HepG2 (cell line): ENCODE results near the gene TUBB. TPM values are rescaled to one million over a fixed set of nuclear protein-coding genes. Genes with fewer than 3 reads are reported as not detected.

Experiments used
- ATAC-seq: fragments of 200-7000 bp; cut with Tn5 transposase; 3 replicates; pipeline ENCODE4 v1.9.1; 2020; ENCODE audit warnings: mild to moderate bottlenecking, moderate library complexity
- Bru-seq: library from RNA; stranded (reverse); fragments of 400-500 nt; gene quantifications from one replicate; lab custom pipeline; 2021; lab: Mats Ljungman, UMichigan
- BruChase-seq, 2 experiments: library from RNA; stranded (reverse); fragments of 400-500 nt; gene quantifications; one replicate each; lab custom pipeline; 2021; lab: Mats Ljungman, UMichigan
- BruUV-seq: library from RNA; stranded (reverse); fragments of 400-500 nt; replicated peaks from 2 replicates; lab custom pipeline; 2021; lab: Mats Ljungman, UMichigan
- CTCF ChIA-PET: fragments of 300-600 bp; formaldehyde crosslinking; extraction: SDS; loops from one replicate; lab custom pipeline; 2021; ENCODE audit warnings: low total read pairs, inconsistent platforms, low intra/inter-chr PET ratio; lab: Yijun Ruan, JAX
- POLR2A ChIA-PET: fragments of 350-600 bp; sonication (Branson Sonifier 250); formaldehyde crosslinking; loops from one replicate; lab custom pipeline; 2020; ENCODE audit warnings: antibody characterized with exemption, inconsistent platforms; lab: Yijun Ruan, JAX
- DNase-seq: peaks from one replicate; pipeline ENCODE4 v3.0.0-alpha.2; 2015; ENCODE audit warnings: low spot score
- FAIRE-seq: peaks from 3 replicates; lab custom pipeline; 2011; peaks lifted over from hg19 to GRCh38; lab: Jason Lieb, UNC
- H2AFZ ChIP-seq: one replicate; pipeline ENCODE4 v1.6.1; 2011; ENCODE audit warnings: low read length, inconsistent platforms
- H3K27ac ChIP-seq: fragments of 300-600 bp; 3 replicates; pipeline ENCODE4 v1.8.0; 2011; ENCODE audit warnings: mixed run types, mild to moderate bottlenecking, mixed read lengths, low read length, inconsistent platforms; ENCODE audit not compliant: insufficient read depth; ENCODE audit errors: extremely low read length
- H3K27me3 ChIP-seq, 2 experiments: fragments of 200-600 bp in 1 of 2; 2 replicates in 1 of 2; 3 replicates in 1 of 2; pipeline versions ENCODE4 v1.6.0 to v1.8.0; 2011; ENCODE audit warnings: low read length in 2 of 2, mild to moderate bottlenecking in 2 of 2, moderate library complexity in 2 of 2, inconsistent platforms in 1 of 2; ENCODE audit not compliant: insufficient read depth in 2 of 2, control insufficient read depth in 1 of 2
- H3K36me3 ChIP-seq, 2 experiments: fragments of 200-600 bp in 1 of 2; replicated peaks in 1 of 2; 2 replicates in 1 of 2; 3 replicates in 1 of 2; pipeline versions ENCODE4 v1.5.1 to v1.8.0; 2011; ENCODE audit warnings: low read length in 2 of 2, inconsistent platforms in 1 of 2; ENCODE audit not compliant: insufficient read depth in 2 of 2, control insufficient read depth in 1 of 2
- H3K4me1 ChIP-seq: 2 replicates; pipeline ENCODE4 v1.5.1; 2012; ENCODE audit warnings: low read length, inconsistent platforms; ENCODE audit not compliant: insufficient read depth
- H3K4me2 ChIP-seq: 2 replicates; pipeline ENCODE4 v1.6.0; 2011; ENCODE audit warnings: low read depth, low read length, inconsistent platforms
- H3K4me3 ChIP-seq, 3 experiments: fragments of 200-600 bp in 1 of 3; sonication (generic), shearing (Covaris generic) in 1 of 3; replicated peaks in 1 of 3; 2 replicates each; pipeline ENCODE4 v1.5.1; 2011 to 2016; ENCODE audit warnings: low read length in 3 of 3, inconsistent platforms in 2 of 3, low read depth in 2 of 3, mild to moderate bottlenecking in 2 of 3, control low read depth in 1 of 3, mixed read lengths in 1 of 3; ENCODE audit not compliant: insufficient read depth in 1 of 3
- H3K79me2 ChIP-seq: one replicate; pipeline ENCODE4 v1.6.1; 2011; ENCODE audit warnings: low read length, inconsistent platforms; ENCODE audit not compliant: insufficient read depth
- H3K9ac ChIP-seq: 2 replicates; pipeline ENCODE4 v1.6.0; 2011; ENCODE audit warnings: mild to moderate bottlenecking, low read depth, low read length, inconsistent platforms; ENCODE audit not compliant: insufficient read depth
- H3K9me3 ChIP-seq: 2 replicates; pipeline ENCODE4 v1.5.1; 2012; ENCODE audit warnings: mild to moderate bottlenecking, low read length
- H4K20me1 ChIP-seq: 2 replicates; pipeline ENCODE4 v1.6.0; 2011; ENCODE audit warnings: inconsistent platforms, mild to moderate bottlenecking, low read length, moderate library complexity; ENCODE audit not compliant: insufficient read depth
- CAMTA2 ChIP-seq: sonication (generic); formaldehyde crosslinking; IDR thresholded peaks from 2 replicates; pipeline ENCODE4 v1.4.0; 2020; ENCODE audit warnings: mild to moderate bottlenecking, missing genetic modification reagents, borderline replicate concordance
- DNMT3B ChIP-seq: conservative IDR thresholded peaks from 2 replicates; pipeline ENCODE4 v1.6.1; 2016; ENCODE audit warnings: missing biosample characterization, control low read depth
- GLMP ChIP-seq: sonication (generic); formaldehyde crosslinking; IDR thresholded peaks from 2 replicates; pipeline ENCODE4 v1.9.0; 2021; ENCODE audit warnings: missing genetic modification reagents, mild to moderate bottlenecking, borderline replicate concordance
- KDM6A ChIP-seq: IDR thresholded peaks from 2 replicates; pipeline ENCODE4 v1.6.1; 2016; ENCODE audit warnings: low read depth
- KLF9 ChIP-seq: IDR thresholded peaks from 2 replicates; pipeline ENCODE4 v1.6.1; 2016; ENCODE audit warnings: low read depth
- NFRKB ChIP-seq: fragments of 450-650 bp; IDR thresholded peaks from 2 replicates; pipeline ENCODE4 v1.6.1; 2017
- NR3C1 ChIP-seq: sonication (generic); formaldehyde crosslinking; IDR thresholded peaks from 2 replicates; pipeline ENCODE4 v1.4.0; 2020; ENCODE audit warnings: missing genetic modification reagents
- SOX6 ChIP-seq, 2 experiments: fragments of 450-650 bp in 1 of 2; sonication (generic) in 1 of 2; formaldehyde crosslinking in 1 of 2; IDR thresholded peaks; 2 replicates each; pipeline versions ENCODE4 v1.4.0 to v1.6.1; 2017 to 2020; ENCODE audit warnings: antibody characterized with exemption in 1 of 2, mild to moderate bottlenecking in 1 of 2, missing genetic modification reagents in 1 of 2
- THRA ChIP-seq: sonication (generic); formaldehyde crosslinking; IDR thresholded peaks from 2 replicates; pipeline ENCODE4 v1.4.0; 2020; ENCODE audit warnings: missing genetic modification reagents, borderline replicate concordance
- ZC3H13 ChIP-seq: sonication (generic); formaldehyde crosslinking; IDR thresholded peaks from 2 replicates; pipeline ENCODE4 v1.8.1; 2023; ENCODE audit warnings: mild to moderate bottlenecking, missing genetic modification reagents, moderate library complexity
- ZNF484 ChIP-seq: sonication (generic); formaldehyde crosslinking; IDR thresholded peaks from 2 replicates; pipeline ENCODE4 v1.5.1; 2020; ENCODE audit warnings: mild to moderate bottlenecking, low read depth, missing genetic modification reagents, borderline replicate concordance
- ZNF790 ChIP-seq: sonication (generic); formaldehyde crosslinking; IDR thresholded peaks from 2 replicates; pipeline ENCODE4 v1.8.0; 2022; ENCODE audit warnings: missing genetic modification reagents, mild to moderate bottlenecking, borderline replicate concordance
- ZSCAN30 ChIP-seq: sonication (generic); formaldehyde crosslinking; IDR thresholded peaks from 2 replicates; pipeline ENCODE4 v1.5.0; 2020; ENCODE audit warnings: mild to moderate bottlenecking, missing genetic modification reagents
- WGBS: methylation state at CpG from one replicate; pipeline ENCODE4 v1.1.6; 2017; ENCODE audit warnings: low lambda C conversion rate; 5-methylcytosine and 5-hydroxymethylcytosine counted together
- in situ Hi-C: cut with HindIII; loops from 2 replicates; pipeline ENCODE4 v1.10.0; 2017; ENCODE audit warnings: low pct_unique_long_range_greater_than_20kb; ENCODE audit not compliant: extremely low pct_ligation_motif_present
- intact Hi-C: fragments of 100-400 bp; cut with micrococcal nuclease; formaldehyde crosslinking; loops from one replicate; pipeline ENCODE4 v1.10.0; 2022; ENCODE audit not compliant: unreplicated experiment
- long read RNA-seq, 2 experiments: library from RNA in 1 of 2; library from polyadenylated mRNA in 1 of 2; stranded (forward) in 1 of 2; unstranded in 1 of 2; transcript quantifications; one replicate each; pipeline ENCODE4 v2.0.0, GENCODE V29; 2019 to 2022
- polyA minus RNA-seq, 3 experiments: library from RNA; depleted of rRNA, polyadenylated mRNA; stranded (reverse); fragments of >200 nt; gene quantifications; 2 replicates each; pipeline ENCODE4 v1.2.3, GENCODE V29; 2011; ENCODE audit warnings: low replicate concordance in 1 of 3
- polyA plus RNA-seq, 8 experiments: library from polyadenylated mRNA; depleted of rRNA in 3 of 8; stranded (reverse) in 7 of 8; unstranded in 1 of 8; fragments of >200 nt; fragmentation: Illumina TruSeq in 4 of 8; extraction: Trizol in 4 of 8; gene quantifications; 2 replicates each; pipeline versions ENCODE4 v1.2.1 to v1.2.3, GENCODE V29; 2011 to 2016; ENCODE audit warnings: low read depth in 4 of 8, missing spikeins in 1 of 8, mixed read lengths in 1 of 8; ENCODE audit not compliant: insufficient read depth in 1 of 8
- total RNA-seq, 5 experiments: library from RNA; depleted of rRNA; stranded (reverse); fragments of >200 nt; fragmentation: Illumina TruSeq; extraction: Trizol; gene quantifications; 2 replicates each; pipeline ENCODE4 v1.2.3, GENCODE V29; 2016; ENCODE audit warnings: low read depth in 1 of 5

TUBB gene
- total RNA-seq (2016; rRNA removed; fragmentation: Illumina TruSeq; extraction: Trizol), result 911 and 1,275 TPM in 2 replicates
- 241 and 250 TPM in 2 replicates for total RNA-seq (2016; cell fraction: cytosol; rRNA removed; fragmentation: Illumina TruSeq; extraction: Trizol; ENCODE audit: low read depth)
- 892 and 1,275 TPM in 2 replicates for total RNA-seq (2016; cell fraction: insoluble cytoplasmic fraction; rRNA removed; fragmentation: Illumina TruSeq; extraction: Trizol)
- total RNA-seq (2016; cell fraction: membrane; rRNA removed; fragmentation: Illumina TruSeq; extraction: Trizol), result 542 and 545 TPM in 2 replicates
- total RNA-seq (2016; cell fraction: nucleus; rRNA removed; fragmentation: Illumina TruSeq; extraction: Trizol), result 386 and 402 TPM in 2 replicates
- 980 and 1,163 TPM in 2 replicates for polyA plus RNA-seq (2011; rRNA removed)
- 853 and 1,099 TPM in 2 replicates for polyA plus RNA-seq (2011; cell fraction: cytosol; rRNA removed)
- 241 and 246 TPM in 2 replicates for polyA plus RNA-seq (2011; cell fraction: nucleus; rRNA removed)
- polyA plus RNA-seq (2012), result 478 and 597 TPM in 2 replicates
- 300 and 321 TPM in 2 replicates for polyA plus RNA-seq (2016; cell fraction: cytosol; fragmentation: Illumina TruSeq; extraction: Trizol; ENCODE audit: low read depth)
- 2,019 and 2,085 TPM in 2 replicates for polyA plus RNA-seq (2016; cell fraction: insoluble cytoplasmic fraction; fragmentation: Illumina TruSeq; extraction: Trizol; ENCODE audit: low read depth)
- 586 and 657 TPM in 2 replicates for polyA plus RNA-seq (2016; cell fraction: membrane; fragmentation: Illumina TruSeq; extraction: Trizol; ENCODE audit: low read depth)
- 686 and 716 TPM in 2 replicates for polyA plus RNA-seq (2016; cell fraction: nucleus; fragmentation: Illumina TruSeq; extraction: Trizol; ENCODE audit: insufficient read depth, low read depth)
- polyA minus RNA-seq (2011; rRNA and poly(A)+ RNA removed; ENCODE audit: low replicate concordance), result 1,833 and 2,373 TPM in 2 replicates
- polyA minus RNA-seq (2011; cell fraction: cytosol; rRNA and poly(A)+ RNA removed), result 412 and 479 TPM in 2 replicates
- polyA minus RNA-seq (2011; cell fraction: nucleus; rRNA and poly(A)+ RNA removed), result 105 and 134 TPM in 2 replicates
- percentile 99 among the genes with signal in this experiment for Bru-seq, nascent RNA
- BruChase-seq, experiment 1, labeled RNA remaining after a 6-hour chase, result percentile 100 among the genes with signal in this experiment
- BruChase-seq, experiment 2, labeled RNA remaining after a 2-hour chase, result percentile 100 among the genes with signal in this experiment
- long read RNA-seq, experiment 1, transcript TUBB-205 (4 exons, 2,670 nt), result major isoform, 2,090 of 2,281 reads
- long read RNA-seq, experiment 1, partial matches to known transcripts, result 147 of 2,281 reads
- long read RNA-seq, experiment 1, other reads (novel, unspliced or antisense), result 40 of 2,281 reads
- long read RNA-seq, experiment 2, transcript TUBB-206 (4 exons, 2,632 nt), result minor isoform, 7 of 1,723 reads
- long read RNA-seq, experiment 2, transcript TUBB-205 (4 exons, 2,670 nt), result major isoform, 1,348 of 1,723 reads
- long read RNA-seq, experiment 2, partial matches to known transcripts, result 295 of 1,723 reads
- long read RNA-seq, experiment 2, other reads (novel, unspliced or antisense), result 72 of 1,723 reads

- Histone ChIP-seq H3K9ac (peak within 1 kb of the TSS; percentile 96), H4K20me1 (peaks cover 36% of the 10 kb centered on the region), H3K36me3 (peaks cover 13 to 28% of the 10 kb centered on the region in 2 experiments), H2AFZ (peak within 1 kb of the TSS; percentile 55), H3K27ac (peak within 1 kb of the TSS; percentile 96), H3K4me3 (peak within 1 kb of the TSS; percentile 89 to 94 (median 90)), H3K4me2 (peak within 1 kb of the TSS; percentile 96), H3K9me3 (no peaks in the 10 kb centered on the region), H3K27me3 (no peaks in the 10 kb centered on the region; a peak in 1 of 5 replicates), H3K4me1 (peaks cover 63% of the 10 kb centered on the region), H3K79me2 (peaks cover 46% of the 10 kb centered on the region)
- ChIA-PET CTCF (interaction anchor here (1.0 kb wide), 1 partner anchor 38 kb away, joined by 4 read pairs; no protein-coding TSS in a partner anchor), POLR2A (interaction anchor here (0.6 to 5.0 kb wide), 20 partner anchors 11 to 262 kb away, joined by 3 to 92 read pairs (median 8); partner anchors contain the start of genes DHX16, FLOT1, IER3 and MRPS18B)
- DNase-seq, result peak; percentile 99
- intact Hi-C loops, result loop anchor here (1.0 to 5.0 kb wide), 4 partner anchors 29 to 238 kb away; partner anchors contain the start of genes MRPS18B and PPP1R10
- peak; percentile 89 for FAIRE-seq
- WGBS, result under 1% methylated on average over 38 of the region's 38 CpGs
- in situ Hi-C loops, result loop anchor here (5.0 to 10.0 kb wide), 2 partner anchors 43 to 235 kb away; partner anchors contain the start of gene HLA-E
- no TSS peak for BruUV-seq
- peak; percentile 85 for ATAC-seq
- TF ChIP-seq NFRKB (no peak), THRA (CRISPR knock-in tag) (no peak; the same call in 1 of the 2 replicates), SOX6 (IDR thresholded peaks at IDR 0.05) (no peak), SOX6 (CRISPR knock-in tag; IDR thresholded peaks at IDR 0.05) (peak; percentile 89), KDM6A (CRISPR knock-in tag) (no peak), KLF9 (CRISPR knock-in tag) (peak; percentile 54; the same call in 1 of the 2 replicates), ZC3H13 (CRISPR knock-in tag) (no peak), DNMT3B (no peak), ZNF790 (no peak), ZSCAN30 (CRISPR knock-in tag) (no peak), CAMTA2 (CRISPR knock-in tag) (no peak), GLMP (CRISPR knock-in tag) (no peak), NR3C1 (CRISPR knock-in tag) (no peak), ZNF484 (CRISPR knock-in tag) (no peak)
Measured at GRCh38 chr6:30719791-30720737, at the start of gene TUBB. TUBB (plus strand) TSS chr6:30720352; CDS start chr6:30720507, 155 bp downstream.
